Right atrium auricular region (tissue), 2 donors: ENCODE data around the gene MAP4K3. TPM values are rescaled to one million over a fixed set of nuclear protein-coding genes. Genes with fewer than 3 reads are reported as not detected.

Experiments used
- DNase-seq: peaks from one replicate; pipeline ENCODE4 v3.0.0-alpha.2; 2019; ENCODE audit warnings: low spot score
- H3K27ac ChIP-seq, 2 donors: fragments of 200-600 bp; sonication (generic); 1 replicate in 1 of 2; 2 replicates in 1 of 2; pipeline ENCODE4 v1.5.1; 2016 to 2019
- H3K27me3 ChIP-seq, 2 donors: fragments of 200-600 bp; sonication (generic); one replicate each; pipeline versions ENCODE4 v1.5.1 to v1.6.0; 2017 to 2019
- H3K36me3 ChIP-seq: fragments of 200-600 bp; sonication (generic); one replicate; pipeline ENCODE4 v1.5.1; 2016
- H3K4me1 ChIP-seq, 2 donors: fragments of 200-600 bp; sonication (generic); one replicate each; pipeline versions ENCODE4 v1.5.1 to v1.6.0; 2017 to 2019
- H3K4me3 ChIP-seq, 2 donors: fragments of 200-600 bp; sonication (generic); 1 replicate in 1 of 2; 2 replicates in 1 of 2; pipeline ENCODE4 v1.5.1; 2017 to 2019; ENCODE audit warnings: mild to moderate bottlenecking in 1 of 2, moderate library complexity in 1 of 2
- H3K9me3 ChIP-seq, 2 donors: fragments of 200-600 bp; sonication (generic); one replicate each; pipeline ENCODE4 v1.5.1; 2019
- CTCF ChIP-seq, 2 donors: fragments of 200-600 bp; sonication (generic); IDR thresholded peaks; one replicate each; pipeline ENCODE4 v1.5.1; 2019; ENCODE audit warnings: antibody characterized with exemption in 2 of 2
- total RNA-seq, 2 donors: library from RNA; depleted of rRNA; stranded (reverse); fragments of >200 nt; gene quantifications; one replicate each; pipeline ENCODE4 v1.1.0, GENCODE V29; 2016

The MAP4K3 gene
- total RNA-seq, 2 donors from 2014 or later, result 26.2 to 28.9 TPM

- no peak for TF ChIP-seq CTCF (IDR thresholded peaks at IDR 0.05)
- H3K4me1 ChIP-seq, result no peaks in the 10 kb centered on the region
- H3K36me3 ChIP-seq, result peaks cover 18% of the 10 kb centered on the region
- DNase-seq, result no peak
- H3K27ac ChIP-seq, result no peak overlapping the region
- no peaks in the 10 kb centered on the region for H3K27me3 ChIP-seq
- H3K4me3 ChIP-seq, result no peak overlapping the region
- H3K9me3 ChIP-seq, result no peaks in the 10 kb centered on the region
These were observed 123.5 kb downstream of the MAP4K3 start for GRCh38 chr2:39313575-39313974.

GRCh38 chr2:39311469-39311868 lies 125.6 kb downstream of the MAP4K3 start:
- DNase-seq, result no peak
- H3K27me3 ChIP-seq, result no peaks in the 10 kb centered on the region
- H3K27ac ChIP-seq, result no peak overlapping the region
- no peak for TF ChIP-seq CTCF (IDR thresholded peaks at IDR 0.05)
- no peaks in the 10 kb centered on the region for H3K4me1 ChIP-seq
- no peaks in the 10 kb centered on the region for H3K9me3 ChIP-seq
- peaks cover 23% of the 10 kb centered on the region for H3K36me3 ChIP-seq
- H3K4me3 ChIP-seq, result no peak overlapping the region

GRCh38 chr2:39308778-39309177 lies 128.3 kb downstream of the MAP4K3 start:
- Histone ChIP-seq H3K27me3 (no peaks in the 10 kb centered on the region), H3K36me3 (peaks cover 9% of the 10 kb centered on the region), H3K27ac (no peak overlapping the region), H3K4me1 (no peaks in the 10 kb centered on the region), H3K4me3 (no peak overlapping the region), H3K9me3 (no peaks in the 10 kb centered on the region)
- TF ChIP-seq CTCF (IDR thresholded peaks at IDR 0.05), result no peak
- no peak for DNase-seq

- no peak overlapping the region for H3K27ac ChIP-seq
- no peak for DNase-seq
- no peaks in the 10 kb centered on the region for H3K4me1 ChIP-seq
- no peaks in the 10 kb centered on the region for H3K27me3 ChIP-seq
- no peak overlapping the region for H3K4me3 ChIP-seq
- no peak for TF ChIP-seq CTCF (IDR thresholded peaks at IDR 0.05)
- peaks cover 7% of the 10 kb centered on the region for H3K36me3 ChIP-seq
- H3K9me3 ChIP-seq, result no peaks in the 10 kb centered on the region
These were observed 130.5 kb downstream of the MAP4K3 start for GRCh38 chr2:39306626-39307025.

GRCh38 chr2:39304729-39305128 lies 132.4 kb downstream of the MAP4K3 start:
- no peaks in the 10 kb centered on the region for H3K9me3 ChIP-seq
- no peak for TF ChIP-seq CTCF (IDR thresholded peaks at IDR 0.05)
- no peak overlapping the region for H3K27ac ChIP-seq
- H3K27me3 ChIP-seq, result no peaks in the 10 kb centered on the region
- H3K4me3 ChIP-seq, result no peak overlapping the region
- DNase-seq, result no peak
- H3K36me3 ChIP-seq, result peaks cover 7% of the 10 kb centered on the region
- peaks cover 0 to 11% of the 10 kb centered on the region in 2 donors for H3K4me1 ChIP-seq

GRCh38 chr2:39304200-39304599 lies 132.9 kb downstream of the MAP4K3 start:
- DNase-seq, result no peak
- no peak for TF ChIP-seq CTCF (IDR thresholded peaks at IDR 0.05)
- Histone ChIP-seq H3K9me3 (no peaks in the 10 kb centered on the region), H3K4me3 (no peak overlapping the region), H3K36me3 (peaks cover 7% of the 10 kb centered on the region), H3K27me3 (no peaks in the 10 kb centered on the region), H3K27ac (no peak overlapping the region), H3K4me1 (peaks cover 0 to 11% of the 10 kb centered on the region in 2 donors)
